ENCODE results near the gene NHSL2. TPM values are rescaled to one million over a fixed set of nuclear protein-coding genes. Genes with fewer than 3 reads are reported as not detected.

Gene NHSL2
- total and polyA plus RNA-seq, 2 experiments from 2014 or later = 4.7 to 9.5 TPM

DNA sequence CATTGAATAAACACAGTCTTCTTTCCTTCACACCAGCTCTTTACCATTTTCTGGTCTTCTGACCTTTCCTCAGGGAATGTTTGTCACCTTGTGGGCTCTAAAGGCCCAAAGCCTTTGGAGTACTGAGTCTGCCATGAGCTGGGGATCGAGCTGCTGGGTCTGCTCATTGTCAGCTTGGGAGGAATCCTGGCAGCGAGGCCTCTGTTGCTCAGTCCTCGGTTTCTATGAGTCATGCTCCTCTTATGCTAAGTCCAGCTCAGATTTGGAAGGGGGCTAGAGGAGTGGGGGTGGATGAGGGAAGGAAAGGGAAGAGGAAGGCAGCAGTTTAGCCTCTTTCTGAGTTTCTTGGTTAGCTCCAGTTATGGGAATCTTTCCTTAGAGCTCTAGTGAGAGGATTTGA lies 31.1 kb downstream of the NHSL2 start:
- H3K27ac ChIP-seq (ENCODE audit: low read depth) = 0 out of 2 replicates have a peak overlapping the region, but pooled peaks have one; percentile 19
- no peaks in the 10 kb centered on the region for H3K9me2 ChIP-seq (ENCODE audit: insufficient read depth)
- Mint-ChIP-seq H3K4me3 (no peak overlapping the region), H3K27me3 (ENCODE audit: insufficient read depth, low read depth, poor library complexity) (peaks cover 1% of the 10 kb centered on the region), H3K36me3 (ENCODE audit: low read depth) (peaks cover under 1% of the 10 kb centered on the region; the same call in 1 of the 3 replicates), H3K27ac (peak overlapping the region; percentile 65; the same call in 1 of the 2 replicates), H3K4me1 (peaks cover 30% of the 10 kb centered on the region), H3K9me3 (no peaks in the 10 kb centered on the region)
- no peak overlapping the region for H2AFZ ChIP-seq
- TF ChIP-seq, protein P1, sequence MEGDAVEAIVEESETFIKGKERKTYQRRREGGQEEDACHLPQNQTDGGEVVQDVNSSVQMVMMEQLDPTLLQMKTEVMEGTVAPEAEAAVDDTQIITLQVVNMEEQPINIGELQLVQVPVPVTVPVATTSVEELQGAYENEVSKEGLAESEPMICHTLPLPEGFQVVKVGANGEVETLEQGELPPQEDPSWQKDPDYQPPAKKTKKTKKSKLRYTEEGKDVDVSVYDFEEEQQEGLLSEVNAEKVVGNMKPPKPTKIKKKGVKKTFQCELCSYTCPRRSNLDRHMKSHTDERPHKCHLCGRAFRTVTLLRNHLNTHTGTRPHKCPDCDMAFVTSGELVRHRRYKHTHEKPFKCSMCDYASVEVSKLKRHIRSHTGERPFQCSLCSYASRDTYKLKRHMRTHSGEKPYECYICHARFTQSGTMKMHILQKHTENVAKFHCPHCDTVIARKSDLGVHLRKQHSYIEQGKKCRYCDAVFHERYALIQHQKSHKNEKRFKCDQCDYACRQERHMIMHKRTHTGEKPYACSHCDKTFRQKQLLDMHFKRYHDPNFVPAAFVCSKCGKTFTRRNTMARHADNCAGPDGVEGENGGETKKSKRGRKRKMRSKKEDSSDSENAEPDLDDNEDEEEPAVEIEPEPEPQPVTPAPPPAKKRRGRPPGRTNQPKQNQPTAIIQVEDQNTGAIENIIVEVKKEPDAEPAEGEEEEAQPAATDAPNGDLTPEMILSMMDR (conservative IDR thresholded peaks at IDR 0.05; ENCODE audit: low read depth in 2 of 2) = no peak
- TF ChIP-seq JUNB (IDR thresholded peaks at IDR 0.05; ENCODE audit: unreplicated experiment) (no peak), EZH2phosphoT487 (IDR thresholded peaks at IDR 0.05; ENCODE audit: unreplicated experiment) (no peak), ZNF331 (CRISPR knock-in tag; IDR thresholded peaks at IDR 0.05; ENCODE audit: low read depth) (no peak), REST (IDR thresholded peaks at IDR 0.05; ENCODE audit: unreplicated experiment) (no peak), EZH2 (IDR thresholded peaks at IDR 0.05; ENCODE audit: low read depth, unreplicated experiment) (no peak), ZNF114 (CRISPR knock-in tag; IDR thresholded peaks at IDR 0.05) (no peak), CREB1 (CRISPR knock-in tag; IDR thresholded peaks at IDR 0.05; ENCODE audit: low read depth) (no peak), STAT1 (IDR thresholded peaks at IDR 0.05; ENCODE audit: unreplicated experiment) (no peak), POLR2AphosphoS5 (IDR thresholded peaks at IDR 0.05; ENCODE audit: low read depth) (no peak), NANOG (IDR thresholded peaks at IDR 0.05; ENCODE audit: borderline replicate concordance) (no peak)
- TF ChIP-seq, protein P2, sequence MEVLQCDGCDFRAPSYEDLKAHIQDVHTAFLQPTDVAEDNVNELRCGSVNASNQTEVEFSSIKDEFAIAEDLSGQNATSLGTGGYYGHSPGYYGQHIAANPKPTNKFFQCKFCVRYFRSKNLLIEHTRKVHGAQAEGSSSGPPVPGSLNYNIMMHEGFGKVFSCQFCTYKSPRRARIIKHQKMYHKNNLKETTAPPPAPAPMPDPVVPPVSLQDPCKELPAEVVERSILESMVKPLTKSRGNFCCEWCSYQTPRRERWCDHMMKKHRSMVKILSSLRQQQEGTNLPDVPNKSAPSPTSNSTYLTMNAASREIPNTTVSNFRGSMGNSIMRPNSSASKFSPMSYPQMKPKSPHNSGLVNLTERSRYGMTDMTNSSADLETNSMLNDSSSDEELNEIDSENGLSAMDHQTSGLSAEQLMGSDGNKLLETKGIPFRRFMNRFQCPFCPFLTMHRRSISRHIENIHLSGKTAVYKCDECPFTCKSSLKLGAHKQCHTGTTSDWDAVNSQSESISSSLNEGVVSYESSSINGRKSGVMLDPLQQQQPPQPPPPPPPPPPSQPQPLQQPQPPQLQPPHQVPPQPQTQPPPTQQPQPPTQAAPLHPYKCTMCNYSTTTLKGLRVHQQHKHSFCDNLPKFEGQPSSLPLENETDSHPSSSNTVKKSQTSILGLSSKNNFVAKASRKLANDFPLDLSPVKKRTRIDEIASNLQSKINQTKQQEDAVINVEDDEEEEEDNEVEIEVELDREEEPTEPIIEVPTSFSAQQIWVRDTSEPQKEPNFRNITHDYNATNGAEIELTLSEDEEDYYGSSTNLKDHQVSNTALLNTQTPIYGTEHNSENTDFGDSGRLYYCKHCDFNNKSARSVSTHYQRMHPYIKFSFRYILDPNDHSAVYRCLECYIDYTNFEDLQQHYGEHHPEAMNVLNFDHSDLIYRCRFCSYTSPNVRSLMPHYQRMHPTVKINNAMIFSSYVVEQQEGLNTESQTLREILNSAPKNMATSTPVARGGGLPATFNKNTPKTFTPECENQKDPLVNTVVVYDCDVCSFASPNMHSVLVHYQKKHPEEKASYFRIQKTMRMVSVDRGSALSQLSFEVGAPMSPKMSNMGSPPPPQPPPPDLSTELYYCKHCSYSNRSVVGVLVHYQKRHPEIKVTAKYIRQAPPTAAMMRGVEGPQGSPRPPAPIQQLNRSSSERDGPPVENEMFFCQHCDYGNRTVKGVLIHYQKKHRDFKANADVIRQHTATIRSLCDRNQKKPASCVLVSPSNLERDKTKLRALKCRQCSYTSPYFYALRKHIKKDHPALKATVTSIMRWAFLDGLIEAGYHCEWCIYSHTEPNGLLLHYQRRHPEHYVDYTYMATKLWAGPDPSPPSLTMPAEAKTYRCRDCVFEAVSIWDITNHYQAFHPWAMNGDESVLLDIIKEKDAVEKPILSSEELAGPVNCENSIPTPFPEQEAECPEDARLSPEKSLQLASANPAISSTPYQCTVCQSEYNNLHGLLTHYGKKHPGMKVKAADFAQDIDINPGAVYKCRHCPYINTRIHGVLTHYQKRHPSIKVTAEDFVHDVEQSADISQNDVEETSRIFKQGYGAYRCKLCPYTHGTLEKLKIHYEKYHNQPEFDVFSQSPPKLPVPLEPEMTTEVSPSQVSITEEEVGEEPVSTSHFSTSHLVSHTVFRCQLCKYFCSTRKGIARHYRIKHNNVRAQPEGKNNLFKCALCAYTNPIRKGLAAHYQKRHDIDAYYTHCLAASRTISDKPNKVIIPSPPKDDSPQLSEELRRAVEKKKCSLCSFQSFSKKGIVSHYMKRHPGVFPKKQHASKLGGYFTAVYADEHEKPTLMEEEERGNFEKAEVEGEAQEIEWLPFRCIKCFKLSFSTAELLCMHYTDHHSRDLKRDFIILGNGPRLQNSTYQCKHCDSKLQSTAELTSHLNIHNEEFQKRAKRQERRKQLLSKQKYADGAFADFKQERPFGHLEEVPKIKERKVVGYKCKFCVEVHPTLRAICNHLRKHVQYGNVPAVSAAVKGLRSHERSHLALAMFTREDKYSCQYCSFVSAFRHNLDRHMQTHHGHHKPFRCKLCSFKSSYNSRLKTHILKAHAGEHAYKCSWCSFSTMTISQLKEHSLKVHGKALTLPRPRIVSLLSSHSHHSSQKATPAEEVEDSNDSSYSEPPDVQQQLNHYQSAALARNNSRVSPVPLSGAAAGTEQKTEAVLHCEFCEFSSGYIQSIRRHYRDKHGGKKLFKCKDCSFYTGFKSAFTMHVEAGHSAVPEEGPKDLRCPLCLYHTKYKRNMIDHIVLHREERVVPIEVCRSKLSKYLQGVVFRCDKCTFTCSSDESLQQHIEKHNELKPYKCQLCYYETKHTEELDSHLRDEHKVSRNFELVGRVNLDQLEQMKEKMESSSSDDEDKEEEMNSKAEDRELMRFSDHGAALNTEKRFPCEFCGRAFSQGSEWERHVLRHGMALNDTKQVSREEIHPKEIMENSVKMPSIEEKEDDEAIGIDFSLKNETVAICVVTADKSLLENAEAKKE (CRISPR knock-in tag; IDR thresholded peaks at IDR 0.05) = no peak
- TF ChIP-seq, protein P3, sequence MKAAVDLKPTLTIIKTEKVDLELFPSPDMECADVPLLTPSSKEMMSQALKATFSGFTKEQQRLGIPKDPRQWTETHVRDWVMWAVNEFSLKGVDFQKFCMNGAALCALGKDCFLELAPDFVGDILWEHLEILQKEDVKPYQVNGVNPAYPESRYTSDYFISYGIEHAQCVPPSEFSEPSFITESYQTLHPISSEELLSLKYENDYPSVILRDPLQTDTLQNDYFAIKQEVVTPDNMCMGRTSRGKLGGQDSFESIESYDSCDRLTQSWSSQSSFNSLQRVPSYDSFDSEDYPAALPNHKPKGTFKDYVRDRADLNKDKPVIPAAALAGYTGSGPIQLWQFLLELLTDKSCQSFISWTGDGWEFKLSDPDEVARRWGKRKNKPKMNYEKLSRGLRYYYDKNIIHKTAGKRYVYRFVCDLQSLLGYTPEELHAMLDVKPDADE (IDR thresholded peaks at IDR 0.05) = no peak
- no peaks in the 10 kb centered on the region for H4K20me1 ChIP-seq (replicated peaks; ENCODE audit: insufficient read depth)
- H3K4me3 ChIP-seq = no peak overlapping the region
- peaks cover 3% of the 10 kb centered on the region; the same call in 1 of the 2 replicates for H3K4me1 ChIP-seq (ENCODE audit: insufficient read depth)
- no peak for DNase-seq (ENCODE audit: low spot score)
- H3K4me2 ChIP-seq = no peak overlapping the region
- H3K79me2 ChIP-seq (replicated peaks; ENCODE audit: insufficient read depth) = peaks cover 19% of the 10 kb centered on the region
- ATAC-seq = peak; percentile 70
- no peaks in the 10 kb centered on the region for H3F3A ChIP-seq (replicated peaks; ENCODE audit: low read depth)
- no peaks in the 10 kb centered on the region for H3K36me3 ChIP-seq (ENCODE audit: insufficient read depth)
- no peaks in the 10 kb centered on the region for H3K27me3 ChIP-seq (ENCODE audit: insufficient read depth)

Measured in GM23338 (cell line).